Measurements from ENCODE around the gene AMDHD2. TPM values are rescaled to one million over a fixed set of nuclear protein-coding genes. Genes with fewer than 3 reads are reported as not detected.

AMDHD2 gene
- total RNA-seq, 1 donor from 2014 or later, result 30.0 TPM

GRCh38 chr16:2482708-2483534 is 37.2 kb upstream of the AMDHD2 start:
- DNase-seq (ENCODE audit: low read depth in 2 of 2), result peak in 1 of 2 donors; percentile 13

GRCh38 chr16:2483939-2484897 is 36.0 kb upstream of the AMDHD2 start:
- no peak for DNase-seq (ENCODE audit: low read depth in 2 of 2)

- DNase-seq (ENCODE audit: low read depth in 2 of 2), result no peak
These were observed 35.2 kb upstream of the AMDHD2 start for GRCh38 chr16:2484898-2485508.

- DNase-seq (ENCODE audit: low read depth in 2 of 2), result no peak
These were observed 34.2 kb upstream of the AMDHD2 start for GRCh38 chr16:2485811-2486507.

GRCh38 chr16:2486645-2487516 is 33.3 kb upstream of the AMDHD2 start:
- DNase-seq (ENCODE audit: low read depth in 2 of 2), result no peak

- no peak for DNase-seq (ENCODE audit: low read depth in 2 of 2)
These were observed 32.7 kb upstream of the AMDHD2 start for GRCh38 chr16:2487517-2487842.

- no peak for DNase-seq (ENCODE audit: low read depth in 2 of 2)
These were observed 32.2 kb upstream of the AMDHD2 start for GRCh38 chr16:2487903-2488531.

GRCh38 chr16:2489581-2489980 is 30.6 kb upstream of the AMDHD2 start:
- DNase-seq (ENCODE audit: low read depth in 2 of 2), result no peak

- no peak for DNase-seq (ENCODE audit: low read depth in 2 of 2)
These were observed 29.7 kb upstream of the AMDHD2 start for GRCh38 chr16:2490190-2491105.

- no peak for DNase-seq (ENCODE audit: low read depth in 2 of 2)
These were observed 27.9 kb upstream of the AMDHD2 start for GRCh38 chr16:2492292-2492691.

- DNase-seq (ENCODE audit: low read depth in 2 of 2), result no peak
These were observed 26.6 kb upstream of the AMDHD2 start for GRCh38 chr16:2493605-2494004.

- DNase-seq (ENCODE audit: low read depth in 2 of 2), result no peak
These were observed 25.6 kb upstream of the AMDHD2 start for GRCh38 chr16:2494616-2495015.

GRCh38 chr16:2495041-2495440 is 25.1 kb upstream of the AMDHD2 start:
- DNase-seq (ENCODE audit: low read depth in 2 of 2), result no peak

- no peak for DNase-seq (ENCODE audit: low read depth in 2 of 2)
These were observed 23.7 kb upstream of the AMDHD2 start for GRCh38 chr16:2496223-2497115.

- no peak for DNase-seq (ENCODE audit: low read depth in 2 of 2)
These were observed 23.0 kb upstream of the AMDHD2 start for GRCh38 chr16:2497116-2497630.

- no peak for DNase-seq (ENCODE audit: low read depth in 2 of 2)
These were observed 22.3 kb upstream of the AMDHD2 start for GRCh38 chr16:2497695-2498484.
